ENCODE results near the gene TPCN2.

DNA sequence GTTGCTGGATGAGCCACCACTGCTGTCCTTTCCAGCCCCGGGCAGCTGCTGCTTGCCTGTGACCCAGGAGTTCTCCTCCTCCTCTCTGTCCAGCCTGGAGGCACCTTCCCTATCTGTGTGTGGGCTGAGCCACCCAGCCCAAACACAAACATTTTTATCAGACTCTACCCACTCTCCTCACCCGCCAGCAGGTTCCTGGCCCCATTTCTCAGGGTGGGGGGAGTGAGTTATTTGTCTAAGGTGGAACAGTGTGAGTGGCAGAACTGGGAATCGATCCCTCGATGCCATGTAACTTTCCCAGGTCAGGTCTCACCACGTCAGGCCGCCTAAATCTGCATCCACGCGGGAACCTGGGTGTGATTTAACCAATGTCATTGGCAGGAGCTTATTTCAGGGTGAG is 86.2 kb downstream of the TPCN2 start:
- TF ChIP-seq, protein P1, sequence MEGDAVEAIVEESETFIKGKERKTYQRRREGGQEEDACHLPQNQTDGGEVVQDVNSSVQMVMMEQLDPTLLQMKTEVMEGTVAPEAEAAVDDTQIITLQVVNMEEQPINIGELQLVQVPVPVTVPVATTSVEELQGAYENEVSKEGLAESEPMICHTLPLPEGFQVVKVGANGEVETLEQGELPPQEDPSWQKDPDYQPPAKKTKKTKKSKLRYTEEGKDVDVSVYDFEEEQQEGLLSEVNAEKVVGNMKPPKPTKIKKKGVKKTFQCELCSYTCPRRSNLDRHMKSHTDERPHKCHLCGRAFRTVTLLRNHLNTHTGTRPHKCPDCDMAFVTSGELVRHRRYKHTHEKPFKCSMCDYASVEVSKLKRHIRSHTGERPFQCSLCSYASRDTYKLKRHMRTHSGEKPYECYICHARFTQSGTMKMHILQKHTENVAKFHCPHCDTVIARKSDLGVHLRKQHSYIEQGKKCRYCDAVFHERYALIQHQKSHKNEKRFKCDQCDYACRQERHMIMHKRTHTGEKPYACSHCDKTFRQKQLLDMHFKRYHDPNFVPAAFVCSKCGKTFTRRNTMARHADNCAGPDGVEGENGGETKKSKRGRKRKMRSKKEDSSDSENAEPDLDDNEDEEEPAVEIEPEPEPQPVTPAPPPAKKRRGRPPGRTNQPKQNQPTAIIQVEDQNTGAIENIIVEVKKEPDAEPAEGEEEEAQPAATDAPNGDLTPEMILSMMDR (conservative IDR thresholded peaks at IDR 0.05; ENCODE audit: low read depth, low read length) = no peak
- no peak for TF ChIP-seq CEBPB (IDR thresholded peaks at IDR 0.05; ENCODE audit: low read depth, low read length)
- TF ChIP-seq MAFK (IDR thresholded peaks at IDR 0.05; ENCODE audit: low read depth, low read length) = no peak

All from IMR-90 (cell line).